GM21619 (cell line): ENCODE results near the gene APC2.

Source experiments
- ATAC-seq: cut with Tn5 transposase; IDR thresholded peaks from one replicate; pipeline ENCODE4 v1.9.1; 2021; ENCODE audit not compliant: unreplicated experiment

APC2 gene

GRCh38 chr19:1445185-1445931 is 4.6 kb upstream of the APC2 start:
- peak; percentile 75 for ATAC-seq

GRCh38 chr19:1445932-1446712 is 3.8 kb upstream of the APC2 start:
- no peak for ATAC-seq

- ATAC-seq = no peak
Observed at GRCh38 chr19:1446713-1447481, 3.0 kb upstream of the APC2 start.

- no peak for ATAC-seq
Observed at GRCh38 chr19:1447504-1447903, 2.4 kb upstream of the APC2 start.

GRCh38 chr19:1447944-1448343 is 2.0 kb upstream of the APC2 start:
- no peak for ATAC-seq

GRCh38 chr19:1450735-1451731 is 1.1 kb downstream of the APC2 start:
- no peak for ATAC-seq

GRCh38 chr19:1451916-1452801 is 2.2 kb downstream of the APC2 start:
- ATAC-seq = no peak

- no peak for ATAC-seq
Observed at GRCh38 chr19:1452802-1453524, 3.0 kb downstream of the APC2 start.

GRCh38 chr19:1453525-1454364 is 3.8 kb downstream of the APC2 start:
- ATAC-seq = no peak

GRCh38 chr19:1455002-1455335 is 5.0 kb downstream of the APC2 start:
- no peak for ATAC-seq

- no peak for ATAC-seq
Observed at GRCh38 chr19:1455336-1456120, 5.6 kb downstream of the APC2 start.

GRCh38 chr19:1456121-1456900 is 6.4 kb downstream of the APC2 start:
- ATAC-seq = no peak

- ATAC-seq = no peak
Observed at GRCh38 chr19:1457031-1457739, 7.3 kb downstream of the APC2 start.

GRCh38 chr19:1457892-1458291 is 8.0 kb downstream of the APC2 start:
- no peak for ATAC-seq

- ATAC-seq = no peak
Observed at GRCh38 chr19:1459479-1459878, 9.6 kb downstream of the APC2 start.
